ENCODE data around the gene TRIM37. TPM values are rescaled to one million over a fixed set of nuclear protein-coding genes. Genes with fewer than 3 reads are reported as not detected.

TRIM37 gene
- total RNA-seq, 1 donor from 2014 or later, result 35.6 TPM

GRCh38 chr17:59002848-59003247, 103.8 kb downstream of the TRIM37 start:
- no peak for DNase-seq
- no peaks in the 10 kb centered on the region for H3K4me1 Mint-ChIP-seq (ENCODE audit: low read depth, unreplicated experiment)
- H3K9me3 Mint-ChIP-seq (ENCODE audit: unreplicated experiment), result no peaks in the 10 kb centered on the region
- no peak for TF ChIP-seq CTCF (IDR thresholded peaks at IDR 0.05; ENCODE audit: partially characterized antibody, unreplicated experiment)
- no peaks in the 10 kb centered on the region for H3K27me3 Mint-ChIP-seq (ENCODE audit: unreplicated experiment)
- no peaks in the 10 kb centered on the region for H3K36me3 Mint-ChIP-seq (ENCODE audit: unreplicated experiment)
- no peak overlapping the region for H3K4me3 Mint-ChIP-seq (ENCODE audit: unreplicated experiment)
- H3K27ac Mint-ChIP-seq (ENCODE audit: unreplicated experiment), result no peak overlapping the region

GRCh38 chr17:59002126-59002525, 104.6 kb downstream of the TRIM37 start:
- no peaks in the 10 kb centered on the region for H3K27me3 Mint-ChIP-seq (ENCODE audit: unreplicated experiment)
- no peak overlapping the region for H3K27ac Mint-ChIP-seq (ENCODE audit: unreplicated experiment)
- TF ChIP-seq CTCF (IDR thresholded peaks at IDR 0.05; ENCODE audit: partially characterized antibody, unreplicated experiment), result no peak
- H3K4me1 Mint-ChIP-seq (ENCODE audit: low read depth, unreplicated experiment), result no peaks in the 10 kb centered on the region
- H3K4me3 Mint-ChIP-seq (ENCODE audit: unreplicated experiment), result no peak overlapping the region
- H3K9me3 Mint-ChIP-seq (ENCODE audit: unreplicated experiment), result no peaks in the 10 kb centered on the region
- H3K36me3 Mint-ChIP-seq (ENCODE audit: unreplicated experiment), result no peaks in the 10 kb centered on the region
- no peak for DNase-seq

- H3K4me1 Mint-ChIP-seq (ENCODE audit: low read depth, unreplicated experiment), result no peaks in the 10 kb centered on the region
- no peaks in the 10 kb centered on the region for H3K27me3 Mint-ChIP-seq (ENCODE audit: unreplicated experiment)
- no peaks in the 10 kb centered on the region for H3K36me3 Mint-ChIP-seq (ENCODE audit: unreplicated experiment)
- no peak for DNase-seq
- H3K9me3 Mint-ChIP-seq (ENCODE audit: unreplicated experiment), result no peaks in the 10 kb centered on the region
- H3K27ac Mint-ChIP-seq (ENCODE audit: unreplicated experiment), result no peak overlapping the region
- no peak for TF ChIP-seq CTCF (IDR thresholded peaks at IDR 0.05; ENCODE audit: partially characterized antibody, unreplicated experiment)
- no peak overlapping the region for H3K4me3 Mint-ChIP-seq (ENCODE audit: unreplicated experiment)
These were observed 105.4 kb downstream of the TRIM37 start for GRCh38 chr17:59001158-59001814.

GRCh38 chr17:59000022-59000421, 106.7 kb downstream of the TRIM37 start:
- no peaks in the 10 kb centered on the region for H3K27me3 Mint-ChIP-seq (ENCODE audit: unreplicated experiment)
- H3K4me1 Mint-ChIP-seq (ENCODE audit: low read depth, unreplicated experiment), result no peaks in the 10 kb centered on the region
- no peak for TF ChIP-seq CTCF (IDR thresholded peaks at IDR 0.05; ENCODE audit: partially characterized antibody, unreplicated experiment)
- H3K4me3 Mint-ChIP-seq (ENCODE audit: unreplicated experiment), result no peak overlapping the region
- no peak overlapping the region for H3K27ac Mint-ChIP-seq (ENCODE audit: unreplicated experiment)
- no peaks in the 10 kb centered on the region for H3K36me3 Mint-ChIP-seq (ENCODE audit: unreplicated experiment)
- peaks cover under 1% of the 10 kb centered on the region for H3K9me3 Mint-ChIP-seq (ENCODE audit: unreplicated experiment)
- no peak for DNase-seq

GRCh38 chr17:58999500-58999899, 107.2 kb downstream of the TRIM37 start:
- no peak for DNase-seq
- TF ChIP-seq CTCF (IDR thresholded peaks at IDR 0.05; ENCODE audit: partially characterized antibody, unreplicated experiment), result no peak
- Mint-ChIP-seq H3K4me1 (ENCODE audit: low read depth, unreplicated experiment) (no peaks in the 10 kb centered on the region), H3K4me3 (ENCODE audit: unreplicated experiment) (no peak overlapping the region), H3K27me3 (ENCODE audit: unreplicated experiment) (no peaks in the 10 kb centered on the region), H3K27ac (ENCODE audit: unreplicated experiment) (no peak overlapping the region), H3K36me3 (ENCODE audit: unreplicated experiment) (no peaks in the 10 kb centered on the region), H3K9me3 (ENCODE audit: unreplicated experiment) (peaks cover 2% of the 10 kb centered on the region)

Data from glutamatergic neuron (in vitro differentiated cells).